ENCODE measurements around the gene PARD3B.

PARD3B gene

DNA sequence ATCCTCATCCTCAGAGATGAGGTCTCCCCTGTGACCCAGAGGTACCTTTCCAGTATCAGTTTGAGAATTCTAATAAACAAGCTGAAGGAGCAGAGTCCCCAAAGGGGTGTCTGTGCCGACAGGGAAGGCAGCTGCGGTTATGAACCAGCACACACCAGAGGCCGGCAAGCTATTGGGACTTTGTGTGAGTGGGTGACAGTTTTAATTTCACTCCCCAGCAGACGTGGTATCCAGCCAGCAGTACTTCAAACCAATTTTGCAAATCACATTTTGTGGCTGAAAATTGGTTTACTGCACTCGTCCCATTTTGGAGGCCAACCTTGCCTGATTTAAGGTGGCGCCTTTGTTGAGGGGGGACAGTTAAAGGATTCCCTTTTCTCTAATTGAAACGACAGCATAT, 1034.1 kb downstream of the PARD3B start:
- H3K36me3 ChIP-seq (ENCODE audit: control insufficient read depth, low read depth, low read length): no peaks in the 10 kb centered on the region
- no peak overlapping the region for H3K4me3 ChIP-seq (ENCODE audit: low read length)
- no peaks in the 10 kb centered on the region for H3K9me3 ChIP-seq (ENCODE audit: control insufficient read depth, low read depth, low read length)
- H3K27ac ChIP-seq (ENCODE audit: low read length): no peak overlapping the region
- H3K9ac ChIP-seq (ENCODE audit: low read length): no peak overlapping the region
- no peaks in the 10 kb centered on the region for H3K4me1 ChIP-seq (ENCODE audit: control insufficient read depth, low read depth, low read length)
- H3K27me3 ChIP-seq (ENCODE audit: control insufficient read depth, insufficient read depth, low read length): no peaks in the 10 kb centered on the region

DNA sequence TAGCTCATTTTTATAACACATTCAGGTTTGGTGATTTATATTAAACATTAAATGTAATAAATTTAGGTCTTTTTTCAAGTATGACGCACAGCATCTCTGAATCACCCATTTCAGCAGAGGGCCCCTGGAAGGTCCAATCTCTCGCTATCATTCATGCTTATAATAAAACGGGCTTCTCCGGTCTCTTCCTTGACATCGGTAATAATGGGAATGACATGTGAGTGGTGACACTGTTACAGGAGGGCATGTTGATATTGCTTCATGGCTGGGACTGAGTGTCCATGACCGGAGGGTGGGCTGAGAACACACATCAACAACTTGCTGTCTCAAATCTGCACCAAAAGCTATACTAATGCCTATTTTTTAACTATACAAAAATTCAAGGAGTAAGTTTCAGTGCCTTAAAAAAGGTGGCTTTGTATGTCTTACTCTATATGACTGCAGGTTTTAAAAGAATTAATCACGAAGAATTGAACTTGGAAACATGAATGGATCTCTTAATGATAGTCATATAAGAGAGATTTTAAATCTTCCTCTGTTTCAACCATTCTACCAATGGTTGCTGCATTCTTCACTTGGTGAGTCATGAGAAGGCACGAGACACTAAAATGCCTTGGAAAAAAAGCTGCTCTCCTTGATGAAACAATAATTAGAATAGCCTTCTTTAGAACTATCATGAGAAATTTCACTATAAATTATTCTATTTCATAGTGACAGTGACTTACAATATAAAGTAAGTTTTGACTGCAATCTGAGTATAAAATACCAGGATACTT, 1035.1 kb downstream of the PARD3B start:
- H3K27ac ChIP-seq (ENCODE audit: low read length): no peak overlapping the region
- no peaks in the 10 kb centered on the region for H3K36me3 ChIP-seq (ENCODE audit: control insufficient read depth, low read depth, low read length)
- no peaks in the 10 kb centered on the region for H3K9me3 ChIP-seq (ENCODE audit: control insufficient read depth, low read depth, low read length)
- no peak overlapping the region for H3K9ac ChIP-seq (ENCODE audit: low read length)
- no peaks in the 10 kb centered on the region for H3K27me3 ChIP-seq (ENCODE audit: control insufficient read depth, insufficient read depth, low read length)
- no peak overlapping the region for H3K4me3 ChIP-seq (ENCODE audit: low read length)
- H3K4me1 ChIP-seq (ENCODE audit: control insufficient read depth, low read depth, low read length): no peaks in the 10 kb centered on the region

DNA sequence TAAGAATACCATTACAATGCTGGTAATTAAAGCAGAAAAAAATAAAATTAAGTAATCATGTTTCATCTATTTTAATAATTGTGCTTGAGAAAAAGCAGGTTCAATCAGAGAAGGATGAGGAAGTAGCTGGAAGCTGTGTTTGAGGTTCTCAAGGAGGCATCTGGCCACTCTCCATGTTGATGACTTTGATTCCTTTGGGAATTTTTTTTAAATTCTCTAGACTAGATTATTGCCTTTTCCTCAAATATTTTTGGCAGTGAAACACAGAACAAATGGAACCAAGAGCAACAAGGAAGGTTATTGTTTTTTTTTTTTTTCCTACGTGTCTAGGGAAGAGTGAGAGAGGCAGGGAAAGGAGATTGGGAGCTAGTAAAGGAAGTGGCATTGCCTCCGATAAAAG, 1037.1 kb downstream of the PARD3B start:
- Histone ChIP-seq H3K27me3 (ENCODE audit: control insufficient read depth, insufficient read depth, low read length) (no peaks in the 10 kb centered on the region), H3K9me3 (ENCODE audit: control insufficient read depth, low read depth, low read length) (no peaks in the 10 kb centered on the region), H3K9ac (ENCODE audit: low read length) (no peak overlapping the region), H3K36me3 (ENCODE audit: control insufficient read depth, low read depth, low read length) (no peaks in the 10 kb centered on the region), H3K27ac (ENCODE audit: low read length) (no peak overlapping the region), H3K4me1 (ENCODE audit: control insufficient read depth, low read depth, low read length) (no peaks in the 10 kb centered on the region), H3K4me3 (ENCODE audit: low read length) (no peak overlapping the region)

DNA sequence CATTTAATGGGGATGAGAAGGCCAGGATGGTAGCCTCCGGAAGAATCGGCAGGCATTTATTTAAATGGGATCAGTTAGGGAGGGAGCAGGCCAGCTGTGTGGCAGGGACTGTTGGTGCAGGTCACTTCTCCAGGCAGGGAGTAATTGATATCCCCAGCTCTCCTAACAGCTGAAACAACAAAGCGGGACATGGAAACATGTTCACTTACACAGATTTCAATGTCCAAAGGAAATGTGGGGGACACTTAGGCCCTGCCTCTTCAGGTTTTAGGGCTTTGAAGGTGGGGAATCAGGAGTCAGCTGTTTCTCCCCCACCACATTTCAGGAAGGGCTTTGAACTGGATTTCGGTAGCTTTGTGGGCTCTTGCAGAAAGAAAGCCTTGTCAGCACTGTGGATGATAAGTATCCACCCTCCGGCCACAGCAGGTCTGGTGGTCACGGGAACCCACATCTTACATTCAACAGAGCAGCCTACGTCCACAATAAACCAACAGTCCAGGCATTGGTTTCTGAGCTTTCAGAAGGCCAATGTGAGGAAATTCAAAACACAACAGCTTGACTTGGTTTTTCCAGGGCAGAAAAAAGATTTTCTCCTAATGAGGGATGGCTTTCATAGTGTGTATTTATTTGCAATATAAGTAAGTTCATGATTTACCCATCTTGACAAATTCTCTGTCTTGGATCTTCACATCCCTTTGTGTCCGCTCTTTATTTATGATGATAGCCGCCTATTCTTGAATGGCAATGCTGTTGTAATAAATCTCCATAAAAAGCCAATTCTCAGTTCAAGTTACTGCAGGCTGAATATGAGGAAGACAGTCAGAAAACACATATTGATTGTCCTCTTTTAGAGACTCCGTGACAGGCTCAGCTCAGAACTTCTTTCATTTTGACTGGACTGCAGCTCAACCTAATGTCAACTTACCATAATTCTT, 1040.4 kb downstream of the PARD3B start:
- H3K27me3 ChIP-seq (ENCODE audit: control insufficient read depth, insufficient read depth, low read length): no peaks in the 10 kb centered on the region
- H3K4me1 ChIP-seq (ENCODE audit: control insufficient read depth, low read depth, low read length): no peaks in the 10 kb centered on the region
- no peak overlapping the region for H3K27ac ChIP-seq (ENCODE audit: low read length)
- H3K4me3 ChIP-seq (ENCODE audit: low read length): no peak overlapping the region
- H3K9me3 ChIP-seq (ENCODE audit: control insufficient read depth, low read depth, low read length): no peaks in the 10 kb centered on the region
- H3K36me3 ChIP-seq (ENCODE audit: control insufficient read depth, low read depth, low read length): no peaks in the 10 kb centered on the region
- no peak overlapping the region for H3K9ac ChIP-seq (ENCODE audit: low read length)

DNA sequence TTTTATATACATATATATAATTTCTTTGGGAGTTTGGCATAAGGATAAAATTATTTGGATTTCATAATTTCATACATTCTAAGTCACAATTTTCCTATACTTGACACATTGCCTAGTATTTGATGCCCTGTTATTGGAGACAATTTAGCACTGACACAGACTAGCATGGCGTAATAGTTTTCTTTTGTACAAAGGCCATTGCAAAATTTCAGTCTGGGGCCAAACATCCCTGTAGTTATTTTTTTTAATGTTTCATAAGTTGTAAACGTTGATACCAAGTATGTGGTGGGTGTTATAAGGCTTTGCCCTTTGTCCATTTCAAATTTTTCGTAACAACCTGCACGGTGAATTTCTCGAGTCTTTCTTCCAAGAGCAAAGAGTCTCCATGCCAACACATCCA, 1041.4 kb downstream of the PARD3B start:
- Histone ChIP-seq H3K9me3 (ENCODE audit: control insufficient read depth, low read depth, low read length) (no peaks in the 10 kb centered on the region), H3K4me3 (ENCODE audit: low read length) (no peak overlapping the region), H3K27me3 (ENCODE audit: control insufficient read depth, insufficient read depth, low read length) (no peaks in the 10 kb centered on the region), H3K36me3 (ENCODE audit: control insufficient read depth, low read depth, low read length) (no peaks in the 10 kb centered on the region), H3K4me1 (ENCODE audit: control insufficient read depth, low read depth, low read length) (no peaks in the 10 kb centered on the region), H3K27ac (ENCODE audit: low read length) (no peak overlapping the region), H3K9ac (ENCODE audit: low read length) (no peak overlapping the region)

DNA sequence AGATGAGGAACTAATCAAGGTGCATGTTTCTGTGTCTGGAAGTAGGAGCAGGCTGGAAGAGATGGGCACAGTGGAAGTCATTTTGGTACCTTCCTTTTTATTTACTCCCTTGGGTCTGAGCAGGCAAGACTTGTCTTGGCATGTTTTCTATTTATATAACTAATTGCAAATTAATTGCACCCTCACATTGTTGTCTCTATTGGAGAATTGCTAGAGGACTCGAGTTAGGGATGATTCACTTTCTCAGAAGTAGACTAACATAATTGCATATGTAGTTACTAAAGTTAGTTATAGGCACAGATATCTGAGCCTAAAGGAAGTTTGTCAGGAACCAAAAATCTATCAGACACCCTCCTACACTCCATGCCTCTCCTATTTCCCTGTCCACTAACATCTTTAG, 1044.2 kb downstream of the PARD3B start:
- no peaks in the 10 kb centered on the region for H3K4me1 ChIP-seq (ENCODE audit: control insufficient read depth, low read depth, low read length)

DNA sequence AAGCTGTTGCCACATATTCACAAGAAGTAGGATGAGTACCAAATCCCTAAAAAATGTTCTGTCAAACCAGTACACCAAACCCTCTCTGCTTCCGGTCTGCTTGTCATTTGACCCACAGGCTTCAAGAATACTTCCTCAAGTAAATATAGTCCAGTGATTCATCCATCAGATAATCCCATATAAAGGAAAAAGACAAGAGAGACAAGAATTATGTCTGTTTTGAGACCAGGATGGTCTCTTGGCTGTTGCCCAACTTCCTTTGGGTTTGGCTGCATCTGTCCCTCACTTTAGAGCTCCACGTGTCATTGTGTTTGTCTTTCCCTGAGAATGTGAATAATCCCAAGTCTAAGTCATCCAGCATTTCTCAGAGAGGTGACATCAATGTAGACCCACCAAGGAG, 1045.5 kb downstream of the PARD3B start:
- no peak overlapping the region for H3K4me3 ChIP-seq (ENCODE audit: low read length)
- no peak overlapping the region for H3K27ac ChIP-seq (ENCODE audit: low read length)
- no peaks in the 10 kb centered on the region for H3K9me3 ChIP-seq (ENCODE audit: control insufficient read depth, low read depth, low read length)
- no peaks in the 10 kb centered on the region for H3K36me3 ChIP-seq (ENCODE audit: control insufficient read depth, low read depth, low read length)
- no peaks in the 10 kb centered on the region for H3K27me3 ChIP-seq (ENCODE audit: control insufficient read depth, insufficient read depth, low read length)
- H3K9ac ChIP-seq (ENCODE audit: low read length): no peak overlapping the region
- no peaks in the 10 kb centered on the region for H3K4me1 ChIP-seq (ENCODE audit: control insufficient read depth, low read depth, low read length)

More for the DNA sequence above, 1044.2 kb downstream of the PARD3B start:
- Histone ChIP-seq H3K27ac (ENCODE audit: low read length) (no peak overlapping the region), H3K36me3 (ENCODE audit: control insufficient read depth, low read depth, low read length) (no peaks in the 10 kb centered on the region), H3K27me3 (ENCODE audit: control insufficient read depth, insufficient read depth, low read length) (no peaks in the 10 kb centered on the region), H3K9me3 (ENCODE audit: control insufficient read depth, low read depth, low read length) (no peaks in the 10 kb centered on the region), H3K4me3 (ENCODE audit: low read length) (no peak overlapping the region), H3K9ac (ENCODE audit: low read length) (no peak overlapping the region)

DNA sequence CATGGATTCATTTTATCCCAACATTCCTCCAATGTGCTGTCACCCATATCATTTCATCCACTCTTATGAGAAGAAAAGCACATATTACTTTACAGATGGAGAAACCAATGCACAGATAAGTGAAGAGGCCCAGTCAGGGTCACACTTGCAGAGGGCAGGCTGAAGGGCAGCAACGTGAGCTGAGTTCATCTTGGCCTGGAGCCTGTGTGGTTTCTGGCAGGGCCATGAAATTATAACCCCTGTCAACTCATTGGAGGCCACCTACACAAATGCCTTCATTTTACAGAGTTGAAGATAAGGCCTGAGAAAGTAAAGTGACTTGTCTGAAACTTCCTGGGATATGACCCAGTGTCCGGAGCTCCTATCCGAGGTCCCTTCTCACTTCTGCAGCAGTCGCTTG, 1048.6 kb downstream of the PARD3B start:
- H3K9ac ChIP-seq (ENCODE audit: low read length): no peak overlapping the region
- no peaks in the 10 kb centered on the region for H3K36me3 ChIP-seq (ENCODE audit: control insufficient read depth, low read depth, low read length)
- H3K9me3 ChIP-seq (ENCODE audit: control insufficient read depth, low read depth, low read length): no peaks in the 10 kb centered on the region
- H3K4me3 ChIP-seq (ENCODE audit: low read length): no peak overlapping the region
- no peak overlapping the region for H3K27ac ChIP-seq (ENCODE audit: low read length)
- H3K4me1 ChIP-seq (ENCODE audit: control insufficient read depth, low read depth, low read length): no peaks in the 10 kb centered on the region
- no peaks in the 10 kb centered on the region for H3K27me3 ChIP-seq (ENCODE audit: control insufficient read depth, insufficient read depth, low read length)

DNA sequence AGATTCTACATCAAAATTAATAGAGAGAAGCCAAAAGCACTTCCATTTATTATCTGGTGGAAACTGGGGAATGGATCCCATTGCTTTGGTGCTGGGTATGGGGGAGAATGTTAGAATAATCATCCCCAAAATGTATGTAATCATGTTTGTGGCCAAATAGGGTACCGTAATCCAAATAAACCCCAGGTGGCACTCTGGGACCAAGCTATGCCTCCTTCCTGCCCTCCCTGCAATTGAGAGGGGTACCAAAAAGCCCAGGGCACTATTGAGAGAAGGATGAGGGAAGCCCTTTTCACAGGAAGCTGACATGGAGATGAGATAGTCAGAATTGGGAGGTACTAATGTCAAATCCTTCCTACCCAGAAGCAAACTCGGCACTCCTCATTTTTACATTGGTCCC, 1051.3 kb downstream of the PARD3B start:
- Histone ChIP-seq H3K36me3 (ENCODE audit: control insufficient read depth, low read depth, low read length) (no peaks in the 10 kb centered on the region), H3K27me3 (ENCODE audit: control insufficient read depth, insufficient read depth, low read length) (no peaks in the 10 kb centered on the region), H3K9ac (ENCODE audit: low read length) (no peak overlapping the region), H3K27ac (ENCODE audit: low read length) (no peak overlapping the region), H3K4me1 (ENCODE audit: control insufficient read depth, low read depth, low read length) (no peaks in the 10 kb centered on the region), H3K4me3 (ENCODE audit: low read length) (no peak overlapping the region), H3K9me3 (ENCODE audit: control insufficient read depth, low read depth, low read length) (no peaks in the 10 kb centered on the region)

DNA sequence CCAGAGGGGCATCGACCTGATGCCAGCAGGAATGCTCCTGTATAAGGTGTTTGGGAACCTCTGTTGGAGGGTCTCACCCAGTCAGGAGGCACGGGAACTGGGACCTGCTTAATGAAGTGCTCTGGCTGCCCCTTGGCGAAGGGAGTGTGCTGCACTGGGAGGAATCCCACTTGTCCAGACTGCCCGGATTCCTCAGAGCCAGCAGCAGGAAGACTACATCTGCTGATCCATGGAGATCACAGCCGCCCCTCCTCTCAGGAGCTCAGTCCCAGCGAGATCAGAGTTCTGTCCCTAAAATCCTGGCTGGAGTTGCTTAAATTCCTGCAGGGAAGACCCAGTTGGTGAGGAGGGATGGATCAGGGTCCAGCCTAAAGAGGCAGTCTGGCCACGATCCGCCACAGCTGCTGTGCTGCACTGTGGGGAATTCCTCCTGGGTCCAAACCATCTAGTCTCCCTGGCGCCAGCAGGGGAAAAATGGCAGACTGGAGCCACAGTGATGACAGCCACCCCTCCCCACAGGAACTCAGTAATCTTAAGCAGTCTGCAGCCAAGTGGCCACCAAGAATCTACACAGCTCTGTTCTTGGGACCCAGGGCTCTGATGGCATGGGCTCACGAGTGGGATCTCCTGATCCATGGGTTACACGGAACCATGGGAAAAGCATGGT, 1060.5 kb downstream of the PARD3B start:
- H3K27ac ChIP-seq (ENCODE audit: low read length): no peak overlapping the region
- H3K36me3 ChIP-seq (ENCODE audit: control insufficient read depth, low read depth, low read length): no peaks in the 10 kb centered on the region
- H3K4me3 ChIP-seq (ENCODE audit: low read length): no peak overlapping the region
- no peaks in the 10 kb centered on the region for H3K27me3 ChIP-seq (ENCODE audit: control insufficient read depth, insufficient read depth, low read length)
- H3K4me1 ChIP-seq (ENCODE audit: control insufficient read depth, low read depth, low read length): no peaks in the 10 kb centered on the region
- no peak overlapping the region for H3K9ac ChIP-seq (ENCODE audit: low read length)
- no peaks in the 10 kb centered on the region for H3K9me3 ChIP-seq (ENCODE audit: control insufficient read depth, low read depth, low read length)

DNA sequence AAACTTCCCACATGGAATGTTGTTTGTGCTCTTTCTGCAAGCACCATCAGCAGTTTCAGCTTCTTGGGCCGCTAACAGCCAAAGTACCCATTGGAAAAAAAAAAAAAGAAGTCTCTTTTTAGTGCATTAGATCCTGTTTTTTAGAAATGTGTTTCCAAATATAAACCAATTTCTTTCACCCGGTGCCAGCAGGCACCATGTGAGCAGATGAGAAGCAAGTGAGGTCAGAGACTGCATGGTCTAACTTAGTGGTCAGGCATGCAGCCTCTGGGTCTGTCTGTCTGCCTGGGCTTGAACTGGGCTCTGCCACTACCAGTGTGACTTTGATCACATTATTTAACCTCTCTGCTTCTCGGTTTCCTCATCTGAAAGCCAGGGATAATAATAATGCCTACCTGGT, 1061.9 kb downstream of the PARD3B start:
- H3K4me3 ChIP-seq (ENCODE audit: low read length): no peak overlapping the region
- no peak overlapping the region for H3K27ac ChIP-seq (ENCODE audit: low read length)
- H3K9ac ChIP-seq (ENCODE audit: low read length): no peak overlapping the region
- no peaks in the 10 kb centered on the region for H3K4me1 ChIP-seq (ENCODE audit: control insufficient read depth, low read depth, low read length)
- H3K27me3 ChIP-seq (ENCODE audit: control insufficient read depth, insufficient read depth, low read length): no peaks in the 10 kb centered on the region
- H3K9me3 ChIP-seq (ENCODE audit: control insufficient read depth, low read depth, low read length): no peaks in the 10 kb centered on the region
- H3K36me3 ChIP-seq (ENCODE audit: control insufficient read depth, low read depth, low read length): no peaks in the 10 kb centered on the region

All from iPS-18a (cell line).